22Rv1 (cell line): ENCODE results near the gene TMEM88.

Experiments
- ZFX ChIP-seq: fragments of 450-650 bp; IDR thresholded peaks from 2 replicates; pipeline ENCODE4 v1.6.1; 2017; ENCODE audit warnings: antibody characterized with exemption, borderline replicate concordance
- TF ChIP-seq, protein P1 (sequence below): fragments of 450-650 bp; IDR thresholded peaks from 2 replicates; pipeline ENCODE4 v1.5.1; 2017; ENCODE audit warnings: mild to moderate bottlenecking

DNA sequence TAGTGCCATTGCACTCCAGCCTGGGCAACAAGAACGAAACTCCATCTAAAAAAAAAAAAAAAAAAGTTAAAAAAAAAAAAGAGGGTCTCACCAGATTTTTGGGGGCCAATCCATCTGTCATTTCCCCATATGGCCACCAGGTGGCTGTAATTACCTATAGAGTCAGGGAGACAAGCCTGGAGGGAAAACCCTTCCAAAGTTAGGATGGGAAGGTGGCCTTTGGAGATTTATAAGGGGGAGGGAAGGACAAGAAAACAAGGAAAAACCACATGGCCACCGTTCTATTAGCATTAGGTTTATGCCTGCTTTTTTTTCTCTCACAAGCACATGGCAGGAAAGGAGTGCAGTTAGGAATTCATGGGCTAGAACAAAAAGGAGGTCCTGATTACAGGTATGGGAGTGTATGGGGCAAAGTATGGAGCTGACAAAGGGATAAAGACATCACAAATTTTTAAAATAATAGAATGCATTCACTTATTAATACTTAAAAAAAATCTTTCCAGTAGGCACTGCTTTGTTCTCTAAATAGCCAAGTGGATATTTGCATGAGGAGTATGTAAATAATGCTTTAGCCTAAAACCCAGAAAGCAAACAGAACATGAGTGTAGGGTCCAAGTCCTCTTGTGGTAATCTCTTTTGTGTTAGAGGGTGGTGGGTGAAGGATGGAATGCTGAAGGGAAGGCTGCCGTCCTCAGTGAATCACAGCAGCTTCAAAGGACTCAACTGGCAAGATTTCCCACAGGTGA is 8.0 kb downstream of the TMEM88 start:
- TF ChIP-seq, protein P1, sequence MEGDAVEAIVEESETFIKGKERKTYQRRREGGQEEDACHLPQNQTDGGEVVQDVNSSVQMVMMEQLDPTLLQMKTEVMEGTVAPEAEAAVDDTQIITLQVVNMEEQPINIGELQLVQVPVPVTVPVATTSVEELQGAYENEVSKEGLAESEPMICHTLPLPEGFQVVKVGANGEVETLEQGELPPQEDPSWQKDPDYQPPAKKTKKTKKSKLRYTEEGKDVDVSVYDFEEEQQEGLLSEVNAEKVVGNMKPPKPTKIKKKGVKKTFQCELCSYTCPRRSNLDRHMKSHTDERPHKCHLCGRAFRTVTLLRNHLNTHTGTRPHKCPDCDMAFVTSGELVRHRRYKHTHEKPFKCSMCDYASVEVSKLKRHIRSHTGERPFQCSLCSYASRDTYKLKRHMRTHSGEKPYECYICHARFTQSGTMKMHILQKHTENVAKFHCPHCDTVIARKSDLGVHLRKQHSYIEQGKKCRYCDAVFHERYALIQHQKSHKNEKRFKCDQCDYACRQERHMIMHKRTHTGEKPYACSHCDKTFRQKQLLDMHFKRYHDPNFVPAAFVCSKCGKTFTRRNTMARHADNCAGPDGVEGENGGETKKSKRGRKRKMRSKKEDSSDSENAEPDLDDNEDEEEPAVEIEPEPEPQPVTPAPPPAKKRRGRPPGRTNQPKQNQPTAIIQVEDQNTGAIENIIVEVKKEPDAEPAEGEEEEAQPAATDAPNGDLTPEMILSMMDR: peak; percentile 90
- TF ChIP-seq ZFX: no peak
